Esophagus squamous epithelium (tissue), 4 donors: ENCODE data around the gene TCF19.
"Not testable (repeated sequence)": the region's sequence is repeated elsewhere in the genome, so short reads cannot be mapped to it uniquely, and the experiment has no call there.

Experiments
- CTCF ChIP-seq, 6 experiments: fragments of 450-650 bp in 4 of 6; fragments of 200-600 bp in 2 of 6; sonication (generic) in 2 of 6; IDR thresholded peaks; one replicate each; pipeline ENCODE4 v1.5.1; 2016 to 2019; ENCODE audit warnings: antibody characterized with exemption in 6 of 6, mild to moderate bottlenecking in 4 of 6, moderate library complexity in 4 of 6
- POLR2A ChIP-seq, 4 donors: fragments of 450-650 bp; IDR thresholded peaks; one replicate each; pipeline ENCODE4 v1.6.1; 2017; ENCODE audit warnings: antibody characterized with exemption in 4 of 4, mild to moderate bottlenecking in 4 of 4, moderate library complexity in 3 of 4

GRCh38 chr6:31169858-31170599 is 11.6 kb downstream of the TCF19 start:
- not testable (repeated sequence) for TF ChIP-seq CTCF, POLR2A (IDR thresholded peaks at IDR 0.05)
